ENCODE results near the gene C11orf21. TPM values are rescaled to one million over a fixed set of nuclear protein-coding genes. Genes with fewer than 3 reads are reported as not detected.

Gene C11orf21
- polyA plus RNA-seq, 3 donors: 10.8 to 135 (median 13.1) TPM

GRCh38 chr11:2248762-2249161 lies 53.0 kb downstream of the C11orf21 start:
- WGBS (ENCODE audit: insufficient coverage): 90% methylated on average over 6 of the region's 7 CpGs
- H3K4me3 Mint-ChIP-seq: no peak overlapping the region
- H3K4me1 Mint-ChIP-seq: no peaks in the 10 kb centered on the region
- DNase-seq: no peak
- H3K4me1 ChIP-seq (ENCODE audit: control insufficient read depth in 1 of 2, insufficient read depth in 2 of 2, low read length in 2 of 2): no peaks in the 10 kb centered on the region
- no peaks in the 10 kb centered on the region for H3K9me3 ChIP-seq (replicated peaks in 1 of 2; ENCODE audit: control insufficient read depth in 1 of 2, insufficient read depth in 1 of 2, low read length in 2 of 2)
- H3K4me2 ChIP-seq (replicated peaks; ENCODE audit: extremely low read depth, low read length, poor library complexity, severe bottlenecking): no peak overlapping the region
- peaks cover 5 to 18% (median 15%) of the 10 kb centered on the region in 3 donors for H3K27me3 Mint-ChIP-seq (ENCODE audit: low read depth in 3 of 3)
- H3K9me3 Mint-ChIP-seq: peaks cover 0 to 9% (median 0%) of the 10 kb centered on the region in 7 donors
- H3K27me3 ChIP-seq (ENCODE audit: control insufficient read depth in 2 of 2, insufficient read depth in 2 of 2, low read length in 2 of 2): peaks cover 0 to 5% of the 10 kb centered on the region in 2 donors
- TF ChIP-seq CTCF (IDR thresholded peaks at IDR 0.05): no peak
- no peak overlapping the region for H3K27ac Mint-ChIP-seq
- H4K20me1 ChIP-seq (ENCODE audit: insufficient read depth, low read length): no peaks in the 10 kb centered on the region
- no peak overlapping the region for H3K4me3 ChIP-seq (replicated peaks in 1 of 3; ENCODE audit: low read depth in 2 of 3, low read length in 3 of 3)
- intact Hi-C loops (cut with micrococcal nuclease): no loop called here
- H3K79me2 ChIP-seq (ENCODE audit: insufficient read depth, low read length): no peaks in the 10 kb centered on the region
- no peak overlapping the region for H2AFZ ChIP-seq (ENCODE audit: insufficient read depth, low read depth, low read length, poor library complexity, severe bottlenecking)
- H3K27ac ChIP-seq (ENCODE audit: low read depth in 1 of 2, low read length in 2 of 2): no peak overlapping the region
- no peaks in the 10 kb centered on the region for H3K36me3 Mint-ChIP-seq
- H3K36me3 ChIP-seq (replicated peaks in 1 of 2; ENCODE audit: control insufficient read depth in 1 of 2, insufficient read depth in 2 of 2, low read length in 2 of 2): no peaks in the 10 kb centered on the region
- H3K9ac ChIP-seq (ENCODE audit: insufficient read depth, low read length, poor library complexity, severe bottlenecking): no peak overlapping the region

GRCh38 chr11:2248242-2248641 lies 53.5 kb downstream of the C11orf21 start:
- 94% methylated on average over 9 of the region's 11 CpGs for WGBS (ENCODE audit: insufficient coverage)
- no peak overlapping the region for H2AFZ ChIP-seq (ENCODE audit: insufficient read depth, low read depth, low read length, poor library complexity, severe bottlenecking)
- H3K36me3 ChIP-seq (replicated peaks in 1 of 2; ENCODE audit: control insufficient read depth in 1 of 2, insufficient read depth in 2 of 2, low read length in 2 of 2): no peaks in the 10 kb centered on the region
- TF ChIP-seq CTCF (IDR thresholded peaks at IDR 0.05): no peak
- no peaks in the 10 kb centered on the region for H4K20me1 ChIP-seq (ENCODE audit: insufficient read depth, low read length)
- no peaks in the 10 kb centered on the region for H3K36me3 Mint-ChIP-seq
- no peak overlapping the region for H3K4me3 ChIP-seq (replicated peaks in 1 of 3; ENCODE audit: low read depth in 2 of 3, low read length in 3 of 3)
- no peak overlapping the region for H3K4me2 ChIP-seq (replicated peaks; ENCODE audit: extremely low read depth, low read length, poor library complexity, severe bottlenecking)
- intact Hi-C loops (cut with micrococcal nuclease): no loop called here
- no peaks in the 10 kb centered on the region for H3K4me1 Mint-ChIP-seq
- no peaks in the 10 kb centered on the region for H3K79me2 ChIP-seq (ENCODE audit: insufficient read depth, low read length)
- peaks cover 0 to 9% (median 0%) of the 10 kb centered on the region in 7 donors for H3K9me3 Mint-ChIP-seq
- peaks cover 5 to 23% (median 17%) of the 10 kb centered on the region in 3 donors for H3K27me3 Mint-ChIP-seq (ENCODE audit: low read depth in 3 of 3)
- no peak for DNase-seq
- no peaks in the 10 kb centered on the region for H3K4me1 ChIP-seq (ENCODE audit: control insufficient read depth in 1 of 2, insufficient read depth in 2 of 2, low read length in 2 of 2)
- no peak overlapping the region for H3K27ac Mint-ChIP-seq
- H3K9ac ChIP-seq (ENCODE audit: insufficient read depth, low read length, poor library complexity, severe bottlenecking): no peak overlapping the region
- no peaks in the 10 kb centered on the region for H3K9me3 ChIP-seq (replicated peaks in 1 of 2; ENCODE audit: control insufficient read depth in 1 of 2, insufficient read depth in 1 of 2, low read length in 2 of 2)
- H3K4me3 Mint-ChIP-seq: no peak overlapping the region
- no peak overlapping the region for H3K27ac ChIP-seq (ENCODE audit: low read depth in 1 of 2, low read length in 2 of 2)
- H3K27me3 ChIP-seq (ENCODE audit: control insufficient read depth in 2 of 2, insufficient read depth in 2 of 2, low read length in 2 of 2): peaks cover 0 to 6% of the 10 kb centered on the region in 2 donors

Data from CD14-positive monocyte (primary cell).